IMR-90 (cell line): Measurements from ENCODE around the gene WBP1L. TPM values are rescaled to one million over a fixed set of nuclear protein-coding genes. Genes with fewer than 3 reads are reported as not detected.

Experiments used
- ATAC-seq: fragments of 200-7000 bp; cut with Tn5 transposase; 2 replicates; pipeline ENCODE4 v1.9.1; 2020; ENCODE audit warnings: low read depth, mild to moderate bottlenecking, moderate library complexity
- BruUV-seq: library from RNA; stranded (reverse); fragments of 400-500 nt; replicated peaks from 2 replicates; lab custom pipeline; 2021; lab: Mats Ljungman, UMichigan
- CTCF ChIA-PET: fragments of 300-600 bp; formaldehyde crosslinking; extraction: SDS; loops from one replicate; lab custom pipeline; 2021; ENCODE audit warnings: antibody characterized with exemption; lab: Yijun Ruan, JAX
- POLR2A ChIA-PET: fragments of 300-600 bp; sonication (Branson Sonifier 250); formaldehyde crosslinking; loops from one replicate; lab custom pipeline; 2022; ENCODE audit warnings: antibody characterized with exemption; ENCODE audit not compliant: unreplicated experiment; lab: Charles Lee
- DNase-seq: peaks from one replicate; pipeline ENCODE4 v3.0.0; 2013
- H2AFZ ChIP-seq: replicated peaks from 2 replicates; pipeline ENCODE3; 2013; ENCODE audit warnings: low read length, mild to moderate bottlenecking; ENCODE audit not compliant: poor library complexity
- H2AK5ac ChIP-seq: 2 replicates; pipeline ENCODE4 v1.6.1; 2013; ENCODE audit warnings: low read depth, low read length, inconsistent platforms
- H2AK9ac ChIP-seq: replicated peaks from 2 replicates; pipeline ENCODE3; 2013; ENCODE audit warnings: mild to moderate bottlenecking, low read depth, low read length, moderate library complexity; ENCODE audit not compliant: poor library complexity
- H2BK120ac ChIP-seq: 2 replicates; pipeline ENCODE4 v1.6.1; 2013; ENCODE audit warnings: low read depth, low read length, inconsistent platforms
- H2BK15ac ChIP-seq: 3 replicates; pipeline ENCODE4 v1.6.1; 2013; ENCODE audit warnings: low read depth, low read length, inconsistent platforms
- H2BK20ac ChIP-seq: 2 replicates; pipeline ENCODE4 v1.6.1; 2013; ENCODE audit warnings: low read depth, mild to moderate bottlenecking, inconsistent platforms, low read length, moderate library complexity
- H2BK5ac ChIP-seq: 2 replicates; pipeline ENCODE4 v1.6.1; 2013; ENCODE audit warnings: mild to moderate bottlenecking, low read depth, low read length, inconsistent platforms; ENCODE audit not compliant: poor library complexity, severe bottlenecking
- H3K14ac ChIP-seq: replicated peaks from 2 replicates; pipeline ENCODE4 v1.6.1; 2013; ENCODE audit warnings: low read depth, low read length, inconsistent platforms
- H3K18ac ChIP-seq: 2 replicates; pipeline ENCODE4 v1.6.1; 2013; ENCODE audit warnings: low read depth, low read length, control low read depth
- H3K23ac ChIP-seq: 2 replicates; pipeline ENCODE4 v1.6.1; 2013; ENCODE audit warnings: low read depth, low read length, inconsistent platforms
- H3K27ac ChIP-seq: 2 replicates; pipeline ENCODE4 v1.5.1; 2013; ENCODE audit warnings: mild to moderate bottlenecking, control low read depth, low read length; ENCODE audit not compliant: insufficient read depth
- H3K27me3 ChIP-seq: 2 replicates; pipeline ENCODE4 v1.6.1; 2013; ENCODE audit warnings: low read length; ENCODE audit not compliant: control insufficient read depth, insufficient read depth
- H3K36me3 ChIP-seq: 2 replicates; pipeline ENCODE4 v1.6.1; 2013; ENCODE audit warnings: low read length, mixed read lengths; ENCODE audit not compliant: control insufficient read depth, insufficient read depth
- H3K4ac ChIP-seq: 2 replicates; pipeline ENCODE4 v1.6.1; 2013; ENCODE audit warnings: low read depth, low read length, inconsistent platforms
- H3K4me1 ChIP-seq: 2 replicates; pipeline ENCODE4 v1.6.1; 2013; ENCODE audit warnings: low read length, mixed read lengths; ENCODE audit not compliant: control insufficient read depth, insufficient read depth
- H3K4me2 ChIP-seq: 2 replicates; pipeline ENCODE4 v1.6.1; 2013; ENCODE audit warnings: low read depth, mild to moderate bottlenecking, control low read depth, low read length, moderate library complexity
- H3K4me3 ChIP-seq: 2 replicates; pipeline ENCODE4 v1.5.1; 2013; ENCODE audit warnings: low read depth, mild to moderate bottlenecking, control low read depth, low read length, moderate library complexity; ENCODE audit not compliant: insufficient read depth
- H3K56ac ChIP-seq: 2 replicates; pipeline ENCODE4 v1.6.1; 2013; ENCODE audit warnings: low read length, inconsistent platforms; ENCODE audit not compliant: insufficient read depth; ENCODE audit errors: extremely low read depth
- H3K79me1 ChIP-seq, 2 experiments: 2 replicates each; pipeline ENCODE4 v1.6.1; 2013; ENCODE audit warnings: low read length in 2 of 2, inconsistent platforms in 1 of 2, low read depth in 1 of 2
- H3K9ac ChIP-seq: 2 replicates; pipeline ENCODE4 v1.6.1; 2013; ENCODE audit warnings: low read depth, low read length, control low read depth
- H3K9me1 ChIP-seq: 2 replicates; pipeline ENCODE4 v1.6.1; 2013; ENCODE audit warnings: low read length, inconsistent platforms; ENCODE audit not compliant: insufficient read depth
- H3K9me3 ChIP-seq: 2 replicates; pipeline ENCODE4 v1.6.1; 2013; ENCODE audit warnings: low read length; ENCODE audit not compliant: control insufficient read depth, insufficient read depth
- H4K20me1 ChIP-seq: 2 replicates; pipeline ENCODE4 v1.6.1; 2013; ENCODE audit warnings: low read length, inconsistent platforms; ENCODE audit not compliant: insufficient read depth
- H4K5ac ChIP-seq: 2 replicates; pipeline ENCODE4 v1.6.1; 2013; ENCODE audit warnings: mild to moderate bottlenecking, low read depth, low read length, control low read depth
- H4K8ac ChIP-seq, 2 experiments: 2 replicates each; pipeline ENCODE4 v1.6.1; 2013; ENCODE audit warnings: low read depth in 2 of 2, low read length in 2 of 2, control low read depth in 1 of 2, inconsistent platforms in 1 of 2
- H4K91ac ChIP-seq: 2 replicates; pipeline ENCODE4 v1.6.1; 2013; ENCODE audit warnings: low read depth, low read length, inconsistent platforms; ENCODE audit not compliant: insufficient read depth
- FOS ChIP-seq: fragments of 150-350 bp; IDR thresholded peaks from 2 replicates; pipeline ENCODE4 v1.6.1; 2016; ENCODE audit warnings: low read depth, low read length
- NFE2L2 ChIP-seq: fragments of 150-350 bp; IDR thresholded peaks from 2 replicates; pipeline ENCODE4 v1.6.1; 2016; ENCODE audit warnings: low read depth, mild to moderate bottlenecking, low read length
- RCOR1 ChIP-seq: IDR thresholded peaks from 2 replicates; pipeline ENCODE4 v1.6.1; 2012; ENCODE audit warnings: mild to moderate bottlenecking, low read length, improper control_type of control experiment; ENCODE audit not compliant: insufficient replicate concordance
- RFX5 ChIP-seq: IDR thresholded peaks from 2 replicates; pipeline ENCODE4 v1.8.0; 2012; ENCODE audit warnings: low read depth, mild to moderate bottlenecking, low read length, moderate library complexity
- WGBS, 2 experiments: methylation state at CpG; one replicate each; pipeline versions ENCODE4 v1.1.5 to v1.1.7; 2013; ENCODE audit warnings: missing lambda C conversion rate in 2 of 2; ENCODE audit not compliant: insufficient read length in 1 of 2; ENCODE audit errors: extremely low coverage in 2 of 2; 5-methylcytosine and 5-hydroxymethylcytosine counted together
- dilution Hi-C: fragments of 300-500 bp; cut with HindIII; formaldehyde crosslinking; loops from one replicate; pipeline ENCODE4 v1.14.3; 2018; ENCODE audit warnings: low sequenced_read_pairs; ENCODE audit not compliant: unreplicated experiment
- in situ Hi-C: fragments of 300-500 bp; cut with MboI; formaldehyde crosslinking; loops from 3 replicates; pipeline ENCODE4 v1.14.3; 2019; ENCODE audit warnings: low sequenced_read_pairs, inconsistent platforms, mixed read lengths
- intact Hi-C: fragments of 100-400 bp; cut with micrococcal nuclease; formaldehyde crosslinking; loops from 2 replicates; pipeline ENCODE4 v1.10.0; 2022
- polyA plus RNA-seq, 3 experiments: library from polyadenylated mRNA; depleted of rRNA; stranded (reverse); fragments of >200 nt; gene quantifications; 2 replicates each; pipeline ENCODE4 v1.2.3, GENCODE V29; 2012; ENCODE audit warnings: low replicate concordance in 1 of 3
- total RNA-seq: library from RNA; depleted of rRNA; stranded (reverse); fragments of >200 nt; gene quantifications from 2 replicates; pipeline ENCODE4 v1.2.3, GENCODE V29; 2012
- TF ChIP-seq, protein P1 (sequence below): conservative IDR thresholded peaks from 2 replicates; pipeline ENCODE4 v1.5.1; 2012; ENCODE audit warnings: mild to moderate bottlenecking, low read depth, low read length, improper control_type of control experiment

Gene WBP1L
- total and polyA plus RNA-seq, 2 of the 4 experiments (the other 2 are of a cell fraction): 20.7 to 31.0 TPM

DNA sequence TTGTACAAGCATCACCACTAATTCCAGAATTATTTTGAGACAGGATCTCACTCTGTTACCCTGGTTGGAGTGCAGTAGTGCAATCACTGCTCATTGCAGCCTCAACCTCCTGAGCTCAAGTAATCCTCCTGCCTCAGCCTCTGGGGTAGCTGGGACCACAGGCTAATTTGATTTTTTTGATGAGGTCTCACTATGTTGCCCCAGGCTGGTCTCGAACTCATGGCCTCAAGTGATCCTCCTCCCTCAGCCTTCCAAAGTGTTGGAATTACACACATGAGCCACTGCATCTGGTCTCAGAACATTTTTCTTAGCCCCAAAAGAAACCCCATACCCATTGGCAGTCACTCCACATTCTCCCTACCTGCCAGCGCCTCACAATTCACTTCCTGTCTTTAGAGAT, 3.5 kb upstream of the WBP1L start:
- H3K9me1 ChIP-seq: peaks cover 12% of the 10 kb centered on the region; the same call in 1 of the 2 replicates
- no peak overlapping the region for H2AFZ ChIP-seq
- no peak overlapping the region for H3K4me2 ChIP-seq
- no TSS peak for BruUV-seq
- H3K79me1 ChIP-seq: peaks cover 11 to 14% of the 10 kb centered on the region in 2 experiments
- intact Hi-C loops (loop anchor here (5.0 kb wide), 1 partner anchor 42 kb away; no protein-coding TSS in a partner anchor), in situ Hi-C loops (no loop called here), dilution Hi-C loops (no loop called here)
- no peak overlapping the region for H3K23ac ChIP-seq
- H2AK5ac ChIP-seq: no peak overlapping the region
- no CpG with 5 or more reads among the region's 2 CpGs for WGBS, 2 experiments
- H3K18ac ChIP-seq: no peak overlapping the region
- H3K27ac ChIP-seq: no peak overlapping the region
- ChIA-PET POLR2A (no interaction called here), CTCF (no interaction called here)
- no peak overlapping the region for H3K9ac ChIP-seq
- no peak overlapping the region for H2BK120ac ChIP-seq
- no peak overlapping the region for H3K4me3 ChIP-seq
- H4K5ac ChIP-seq: no peak overlapping the region
- no peak overlapping the region for H2BK20ac ChIP-seq
- H3K56ac ChIP-seq: no peak overlapping the region
- H2BK15ac ChIP-seq: no peak overlapping the region
- H4K91ac ChIP-seq: no peak overlapping the region
- no peak overlapping the region for H3K4ac ChIP-seq
- no peaks in the 10 kb centered on the region for H3K9me3 ChIP-seq
- H3K36me3 ChIP-seq: peaks cover 3% of the 10 kb centered on the region
- ATAC-seq: no peak
- DNase-seq: no peak
- H3K14ac ChIP-seq: no peak overlapping the region
- H4K8ac ChIP-seq: no peak overlapping the region
- no peaks in the 10 kb centered on the region for H3K27me3 ChIP-seq
- no peak overlapping the region for H2BK5ac ChIP-seq
- no peaks in the 10 kb centered on the region for H3K4me1 ChIP-seq
- H4K20me1 ChIP-seq: peaks cover 5% of the 10 kb centered on the region; the same call in 1 of the 2 replicates
- TF ChIP-seq FOS (no peak), RCOR1 (no peak), RFX5 (no peak), NFE2L2 (no peak)
- TF ChIP-seq, protein P1, sequence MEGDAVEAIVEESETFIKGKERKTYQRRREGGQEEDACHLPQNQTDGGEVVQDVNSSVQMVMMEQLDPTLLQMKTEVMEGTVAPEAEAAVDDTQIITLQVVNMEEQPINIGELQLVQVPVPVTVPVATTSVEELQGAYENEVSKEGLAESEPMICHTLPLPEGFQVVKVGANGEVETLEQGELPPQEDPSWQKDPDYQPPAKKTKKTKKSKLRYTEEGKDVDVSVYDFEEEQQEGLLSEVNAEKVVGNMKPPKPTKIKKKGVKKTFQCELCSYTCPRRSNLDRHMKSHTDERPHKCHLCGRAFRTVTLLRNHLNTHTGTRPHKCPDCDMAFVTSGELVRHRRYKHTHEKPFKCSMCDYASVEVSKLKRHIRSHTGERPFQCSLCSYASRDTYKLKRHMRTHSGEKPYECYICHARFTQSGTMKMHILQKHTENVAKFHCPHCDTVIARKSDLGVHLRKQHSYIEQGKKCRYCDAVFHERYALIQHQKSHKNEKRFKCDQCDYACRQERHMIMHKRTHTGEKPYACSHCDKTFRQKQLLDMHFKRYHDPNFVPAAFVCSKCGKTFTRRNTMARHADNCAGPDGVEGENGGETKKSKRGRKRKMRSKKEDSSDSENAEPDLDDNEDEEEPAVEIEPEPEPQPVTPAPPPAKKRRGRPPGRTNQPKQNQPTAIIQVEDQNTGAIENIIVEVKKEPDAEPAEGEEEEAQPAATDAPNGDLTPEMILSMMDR: no peak
- no peak overlapping the region for H2AK9ac ChIP-seq
